Inflammatory macrophage treated with lipopolysaccharide for 4 hours (primary cell): Measurements from ENCODE around the gene IFI35.
"Not testable (repeated sequence)": the region's sequence is repeated elsewhere in the genome, so short reads cannot be mapped to it uniquely, and the experiment has no call there.

Experiments used
- DNase-seq: peaks from one replicate; pipeline ENCODE4 v3.0.0-alpha.2; 2020

The IFI35 gene

DNA sequence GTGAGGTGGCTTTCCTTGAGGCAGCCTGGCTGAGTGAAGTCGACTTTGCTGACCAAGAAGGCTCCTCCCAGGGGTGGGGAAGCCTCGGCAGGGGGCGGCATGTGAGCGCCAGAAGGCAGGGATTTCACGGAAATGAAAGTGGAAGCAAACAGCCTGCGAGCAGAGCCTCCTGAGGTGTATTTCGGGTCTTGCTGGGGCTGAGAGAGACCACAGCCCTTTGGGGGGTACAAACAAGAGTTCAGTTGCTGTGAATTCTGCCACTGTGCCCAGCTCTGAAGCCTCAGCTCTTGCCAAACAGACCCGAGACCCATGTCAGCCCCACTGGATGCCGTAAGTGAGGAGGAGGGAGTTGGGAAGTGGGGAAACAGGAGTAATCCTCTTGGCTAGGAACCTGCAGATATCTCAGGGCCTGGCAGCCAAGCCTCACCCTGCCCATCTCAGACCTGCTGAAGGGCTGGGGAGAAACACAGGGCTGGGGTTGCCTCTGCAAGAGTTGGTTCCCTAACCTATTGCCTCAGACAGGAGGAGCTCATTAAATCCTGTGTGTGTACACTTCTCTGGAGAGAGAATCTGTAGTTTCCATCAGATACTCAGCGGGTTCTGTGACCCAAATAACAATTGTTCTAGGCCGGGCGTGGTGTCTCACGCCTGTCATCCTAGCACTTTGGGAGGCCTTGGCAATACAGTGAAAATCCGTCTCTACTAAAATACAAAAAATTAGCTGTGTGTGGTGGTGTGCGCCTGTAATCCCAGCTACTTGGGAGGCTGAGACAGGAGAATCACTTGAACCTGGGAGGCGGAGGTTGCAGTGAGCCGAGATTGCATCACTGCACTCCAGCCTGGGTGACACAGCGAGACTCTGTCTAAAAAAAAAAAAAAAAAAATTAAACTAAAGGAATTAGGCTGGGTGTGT is at the start of gene IFI35:
IFI35 (plus strand) TSS at position 146 of the 913 bp plus-strand sequence; CDS start at position 310, 164 bp downstream.
- DNase-seq: peak; percentile 93

DNA sequence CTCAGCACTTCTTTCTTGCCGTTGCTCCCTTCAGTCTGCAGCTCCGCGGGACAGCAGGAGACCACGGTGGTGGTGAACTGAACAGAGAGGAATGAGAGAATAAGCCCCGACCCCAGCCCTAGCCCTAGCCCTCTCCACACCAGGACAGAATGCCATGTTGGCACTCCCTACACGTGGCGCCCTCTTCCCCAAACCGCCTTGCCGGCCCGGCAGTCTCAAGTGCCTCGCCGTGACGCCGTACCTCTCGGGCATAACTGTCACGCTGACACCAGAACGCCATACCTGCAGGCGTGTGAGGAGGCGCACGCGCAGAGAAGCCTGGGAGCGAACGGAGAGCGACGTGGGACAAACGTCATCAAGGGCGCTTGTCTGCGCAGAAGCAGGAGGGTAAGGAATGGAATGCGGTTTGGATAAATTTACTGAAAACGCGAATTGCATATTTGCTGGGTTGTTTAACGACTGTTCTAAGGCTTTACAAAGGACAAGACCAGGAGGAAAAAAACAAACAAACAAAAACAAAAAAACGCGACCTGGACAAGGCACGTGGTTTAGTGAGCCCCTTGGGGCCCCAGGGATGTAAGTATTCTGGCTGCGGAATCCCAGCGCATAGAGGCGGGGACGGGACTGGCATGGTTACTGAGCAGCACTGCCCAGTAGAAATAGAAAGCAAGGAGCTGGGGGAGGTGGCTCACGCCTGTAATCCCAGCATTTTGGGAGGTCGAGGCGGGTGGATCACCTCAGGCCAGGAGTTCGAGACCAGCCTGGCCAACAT is 42.2 kb upstream of the IFI35 start, which contains the start of gene AARSD1:
AARSD1 (minus strand) TSS at position 294 of the 772 bp plus-strand sequence; CDS start at position 280, 14 bp downstream.
- DNase-seq: peak; percentile 93

GRCh38 chr17:42967925-42968324 is 38.7 kb upstream of the IFI35 start:
- no peak for DNase-seq

DNA sequence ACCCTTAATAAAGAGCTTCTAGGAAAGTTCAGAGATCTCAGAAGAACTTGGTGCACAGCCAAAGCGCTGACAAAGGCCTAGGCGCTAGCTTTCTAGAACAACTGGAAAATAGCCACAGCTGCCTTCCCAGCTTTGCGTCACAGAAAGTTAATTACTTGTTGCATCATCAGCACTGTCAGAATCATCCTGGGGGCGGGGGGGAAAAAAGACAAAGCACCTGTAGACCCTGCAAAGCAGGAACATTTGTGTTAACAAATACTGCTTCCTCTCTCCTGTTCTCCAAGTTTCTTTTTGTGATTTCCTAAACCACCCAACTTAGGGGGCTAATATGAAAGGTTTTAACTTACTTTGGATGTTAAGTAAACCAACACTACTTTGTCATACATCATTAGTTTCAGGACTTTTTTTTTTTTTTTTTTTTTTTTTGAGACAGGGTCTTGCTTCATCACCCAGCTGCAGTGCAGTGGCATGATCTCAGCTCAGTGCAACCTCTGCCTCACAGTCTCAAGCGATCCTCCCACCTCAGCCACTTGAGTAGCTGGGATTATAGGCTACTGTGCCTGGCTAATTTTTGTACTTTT is 37.5 kb upstream of the IFI35 start:
- peak; percentile 57 for DNase-seq

GRCh38 chr17:42971589-42971988 is 35.0 kb upstream of the IFI35 start:
- DNase-seq: no peak

- not testable (repeated sequence) for DNase-seq
These were observed 33.3 kb upstream of the IFI35 start for GRCh38 chr17:42973323-42973722.

- no peak for DNase-seq
These were observed 31.3 kb upstream of the IFI35 start for GRCh38 chr17:42975265-42975664.

- DNase-seq: not testable (repeated sequence)
These were observed 30.9 kb upstream of the IFI35 start for GRCh38 chr17:42975701-42976100.

DNA sequence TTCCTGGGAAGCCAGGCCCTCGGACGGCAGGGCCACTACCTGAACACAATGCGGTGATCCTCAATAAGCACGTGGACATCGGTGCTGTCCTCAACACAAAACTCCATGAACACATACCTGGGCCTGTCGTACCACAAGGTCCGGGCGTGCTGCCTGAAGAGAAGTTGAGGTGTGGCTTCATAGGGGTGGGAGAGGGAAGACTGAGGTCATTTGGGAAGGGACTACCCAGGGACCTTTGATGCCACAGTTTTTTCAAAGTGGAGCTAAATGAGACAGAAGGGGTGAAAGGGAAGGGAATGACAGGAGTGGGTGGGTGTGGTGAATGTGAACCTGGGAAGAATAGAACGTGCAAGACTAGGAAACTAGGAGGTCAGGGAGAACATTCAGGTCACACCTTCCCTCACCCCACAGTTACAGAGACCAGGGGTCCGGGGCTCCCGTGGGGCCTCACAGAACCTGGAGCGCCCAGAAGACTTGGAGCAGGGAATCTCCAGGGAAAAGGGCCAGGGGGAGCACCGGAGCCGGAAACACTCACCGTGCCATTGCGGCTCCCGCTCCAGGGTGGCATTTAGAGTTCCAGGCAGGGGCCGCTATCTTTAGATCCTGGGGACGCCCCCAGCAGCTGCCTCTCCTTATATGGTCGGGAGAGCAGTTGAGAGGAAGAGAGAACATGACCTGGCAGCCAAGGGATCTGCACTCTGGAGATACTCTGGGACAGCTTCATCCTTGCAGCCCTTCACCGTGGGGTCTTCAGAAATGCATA is 26.9 kb upstream of the IFI35 start, which contains the start of gene PTGES3L:
PTGES3L (minus strand) TSS at position 570 of the 763 bp plus-strand sequence; CDS start at position 543, 27 bp downstream.
- peak; percentile 25 for DNase-seq

- DNase-seq: peak; percentile 90
These were observed 26.3 kb upstream of the IFI35 start, which contains the start of gene RUNDC1 for GRCh38 chr17:42980274-42980765. TSS of gene RUNDC1 (plus strand) at chr17:42980565. CDS start at chr17:42980577, 12 bp downstream.

DNA sequence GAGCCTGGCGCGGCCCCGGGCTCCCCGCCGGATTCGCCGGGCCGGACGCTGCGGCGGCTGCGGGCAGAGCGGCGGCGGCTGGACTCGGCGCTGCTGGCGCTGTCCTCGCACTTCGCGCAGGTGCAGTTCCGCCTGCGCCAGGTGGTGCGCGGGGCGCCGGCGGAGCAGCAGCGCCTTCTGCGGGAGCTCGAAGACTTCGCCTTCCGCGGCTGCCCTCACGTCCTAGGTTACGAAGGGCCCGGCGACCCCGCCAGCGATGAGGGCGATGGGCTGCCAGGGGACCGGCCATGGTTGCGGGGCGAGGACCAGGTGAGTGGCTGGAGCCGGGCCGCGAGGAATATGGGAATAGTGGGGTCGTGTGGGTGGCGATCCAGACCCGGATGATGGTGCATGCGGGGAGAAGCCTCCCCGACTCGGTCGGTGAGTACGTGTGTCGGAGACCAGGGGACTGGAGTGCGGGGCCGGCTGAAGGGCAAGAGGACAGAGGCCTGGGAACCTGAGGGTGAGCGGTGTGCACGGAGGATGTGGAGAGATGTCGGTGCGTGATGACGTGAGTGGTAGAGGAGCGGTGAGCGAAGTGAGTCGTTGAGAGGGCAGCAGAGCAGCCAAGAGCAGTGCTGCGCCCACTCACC is 25.7 kb upstream of the IFI35 start:
- DNase-seq: peak; percentile 34

DNA sequence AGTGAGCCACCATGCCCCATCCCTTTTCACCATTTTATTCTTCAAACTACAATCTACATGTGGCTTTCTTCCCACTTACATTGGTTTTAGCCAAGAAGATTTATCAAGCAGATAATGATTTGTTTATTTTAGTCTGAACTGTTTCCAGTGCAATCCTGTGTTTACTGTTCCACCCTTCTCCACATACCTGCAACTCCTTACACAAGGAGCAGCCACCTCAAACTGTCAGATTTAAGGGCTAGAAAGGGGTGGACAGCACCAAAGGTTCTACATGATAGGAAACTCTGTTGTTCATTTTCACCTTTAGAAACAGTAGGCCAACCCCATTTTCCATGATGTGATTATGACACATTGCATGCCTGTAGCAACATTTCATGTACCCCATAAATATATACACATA is 24.3 kb upstream of the IFI35 start:
- no peak for DNase-seq

GRCh38 chr17:42985225-42985624 is 21.4 kb upstream of the IFI35 start:
- peak; percentile 92 for DNase-seq

GRCh38 chr17:42989141-42989540 is 17.4 kb upstream of the IFI35 start:
- DNase-seq: no peak

- DNase-seq: no peak
These were observed 16.6 kb upstream of the IFI35 start for GRCh38 chr17:42989726-42990652.

GRCh38 chr17:42991471-42991870 is 15.1 kb upstream of the IFI35 start:
- DNase-seq: no peak

DNA sequence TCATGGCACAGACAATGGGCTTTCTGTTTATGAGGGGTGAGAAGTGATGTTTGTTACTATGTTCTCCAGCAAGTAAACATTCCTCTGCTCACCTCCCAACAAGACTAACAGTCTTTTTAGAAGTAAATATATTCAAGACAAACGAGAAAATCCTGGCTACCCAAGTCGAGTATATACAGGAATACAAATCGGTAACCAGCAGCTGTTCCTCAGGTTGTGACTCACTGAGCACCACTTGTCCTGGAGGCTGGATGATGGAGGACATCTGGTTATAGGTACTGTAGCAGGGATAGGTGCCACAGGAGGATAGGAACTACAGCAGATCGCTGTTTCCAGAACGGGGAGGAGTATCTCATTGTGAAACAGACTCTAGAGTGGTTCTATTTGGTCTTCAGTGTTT is 13.7 kb upstream of the IFI35 start:
- no peak for DNase-seq

GRCh38 chr17:42993913-42994312 is 12.7 kb upstream of the IFI35 start:
- not testable (repeated sequence) for DNase-seq

DNA sequence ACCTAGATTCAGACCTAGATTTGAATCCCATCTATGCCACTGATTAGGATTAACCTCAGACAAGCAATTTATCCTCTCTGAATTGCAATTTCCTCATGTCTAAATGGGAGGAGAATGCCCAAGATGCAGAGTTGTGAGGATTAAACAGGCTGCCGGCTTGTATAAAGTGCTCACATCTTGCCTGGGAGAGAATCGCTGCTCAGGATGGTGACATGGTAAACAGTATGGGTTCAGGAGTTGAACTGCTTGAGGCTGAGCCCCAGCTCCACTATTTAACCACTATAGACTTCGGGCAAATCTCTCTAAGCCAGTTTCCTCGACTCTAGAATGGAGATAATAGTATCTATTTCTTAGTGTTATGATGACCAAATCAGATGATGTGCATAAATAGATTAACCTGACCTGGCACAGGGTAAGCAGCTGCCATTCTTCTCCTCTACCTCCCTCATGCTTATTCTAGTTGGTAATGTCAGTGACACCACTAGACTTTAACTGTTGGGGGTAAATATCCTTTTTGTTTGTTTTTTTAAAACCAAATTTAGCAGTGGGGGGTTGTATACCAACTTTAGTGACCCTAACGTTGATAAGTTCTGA is 9.1 kb upstream of the IFI35 start:
- DNase-seq: no peak
